HCT116 (cell line): Measurements from ENCODE around the gene PWWP2B. TPM values are rescaled to one million over a fixed set of nuclear protein-coding genes. Genes with fewer than 3 reads are reported as not detected.

Experiments used
- ATAC-seq: fragments of 200-7000 bp; cut with Tn5 transposase; 2 replicates; pipeline ENCODE4 v1.9.1; 2020; ENCODE audit warnings: mild to moderate bottlenecking, moderate library complexity
- BruUV-seq: library from RNA; stranded (reverse); fragments of 400-500 nt; replicated peaks from 2 replicates; lab custom pipeline; 2021; lab: Mats Ljungman, UMichigan
- CTCF ChIA-PET: fragments of 300-600 bp; sonication (Branson Sonifier 250); formaldehyde crosslinking; loops from one replicate; lab custom pipeline; 2021; ENCODE audit warnings: antibody characterized with exemption; lab: Charles Lee
- POLR2A ChIA-PET: fragments of 300-600, 350-600 bp; sonication (Branson Sonifier 250); formaldehyde crosslinking; loops from one replicate; lab custom pipeline; 2021; ENCODE audit warnings: antibody characterized with exemption; lab: Charles Lee
- RAD21 ChIA-PET, 2 experiments: fragments of 300-600 bp; sonication (Branson Sonifier 250); formaldehyde crosslinking; loops; one replicate each; lab custom pipeline; 2023; ENCODE audit warnings: low total read pairs in 2 of 2; ENCODE audit not compliant: uncharacterized antibody in 2 of 2, unreplicated experiment in 2 of 2, low non-redundant PET in 1 of 2; lab: Charles Lee
- DNase-seq: peaks from one replicate; pipeline ENCODE4 v3.0.0-alpha.2; 2010; ENCODE audit warnings: low read depth, low spot score
- H2AFZ ChIP-seq: fragments of 200-600 bp; shearing (Covaris generic), sonication (generic); 2 replicates; pipeline ENCODE4 v1.6.1; 2017; ENCODE audit warnings: low read depth, mixed run types, mixed read lengths, antibody characterized with exemption, low read length; ENCODE audit not compliant: poor library complexity, severe bottlenecking
- H3K27ac ChIP-seq: 2 replicates; pipeline ENCODE4 v1.5.1; 2012; ENCODE audit warnings: low read depth, low read length
- H3K27me3 ChIP-seq: fragments of 200-600 bp; sonication (generic); 2 replicates; pipeline ENCODE4 v1.6.1; 2016; ENCODE audit warnings: mixed run types, low read length, mixed read lengths; ENCODE audit not compliant: insufficient read depth
- H3K36me3 ChIP-seq, 2 experiments: fragments of 200-500 bp in 1 of 2; fragments of 200-600 bp in 1 of 2; sonication (Bioruptor generic) in 1 of 2; sonication (generic) in 1 of 2; 2 replicates each; pipeline versions ENCODE4 v1.5.1 to v1.6.1; 2014 to 2016; ENCODE audit warnings: low read length in 2 of 2, inconsistent platforms in 1 of 2, mixed read lengths in 1 of 2, mixed run types in 1 of 2; ENCODE audit not compliant: insufficient read depth in 2 of 2, control insufficient read depth in 1 of 2
- H3K4me1 ChIP-seq, 2 experiments: fragments of 200-600 bp in 1 of 2; sonication (generic) in 1 of 2; 2 replicates each; pipeline versions ENCODE4 v1.5.1 to v1.6.1; 2012 to 2017; ENCODE audit warnings: low read length in 2 of 2, inconsistent platforms in 1 of 2, mild to moderate bottlenecking in 1 of 2, mixed read lengths in 1 of 2, mixed run types in 1 of 2, moderate library complexity in 1 of 2; ENCODE audit not compliant: insufficient read depth in 2 of 2, control insufficient read depth in 1 of 2
- H3K4me2 ChIP-seq: fragments of 200-600 bp; sonication (generic); 2 replicates; pipeline ENCODE4 v1.6.1; 2017; ENCODE audit warnings: mixed run types, low read length, mixed read lengths
- H3K4me3 ChIP-seq, 2 experiments: fragments of 200-600 bp in 1 of 2; sonication (generic) in 1 of 2; replicated peaks in 1 of 2; 2 replicates each; pipeline ENCODE4 v1.5.1; 2011 to 2016; ENCODE audit warnings: low read length in 2 of 2, control low read depth in 1 of 2, low read depth in 1 of 2, mild to moderate bottlenecking in 1 of 2, mixed read lengths in 1 of 2, mixed run types in 1 of 2
- H3K79me2 ChIP-seq: fragments of 200-600 bp; sonication (generic); 2 replicates; pipeline ENCODE4 v1.6.1; 2017; ENCODE audit warnings: mild to moderate bottlenecking, mixed run types, low read length, moderate library complexity, mixed read lengths; ENCODE audit not compliant: insufficient read depth
- H3K9ac ChIP-seq: fragments of 200-600 bp; sonication (generic); 2 replicates; pipeline ENCODE4 v1.6.1; 2016; ENCODE audit warnings: low read length, mixed read lengths
- H3K9me2 ChIP-seq: fragments of 200-600 bp; sonication (generic), shearing (Covaris generic); 2 replicates; pipeline ENCODE4 v1.6.1; 2017; ENCODE audit warnings: mixed run types, mild to moderate bottlenecking, moderate library complexity; ENCODE audit not compliant: insufficient read depth
- H3K9me3 ChIP-seq, 2 experiments: fragments of 200-500 bp in 1 of 2; fragments of 200-600 bp in 1 of 2; sonication (Bioruptor generic) in 1 of 2; sonication (generic) in 1 of 2; 2 replicates each; pipeline ENCODE4 v1.6.1; 2014 to 2017; ENCODE audit warnings: low read length in 2 of 2, mixed read lengths in 2 of 2, inconsistent platforms in 1 of 2, low read depth in 1 of 2, mild to moderate bottlenecking in 1 of 2, mixed run types in 1 of 2, moderate library complexity in 1 of 2; ENCODE audit not compliant: control insufficient read depth in 1 of 2, insufficient read depth in 1 of 2
- H4K20me1 ChIP-seq: fragments of 200-600 bp; sonication (generic), shearing (Covaris generic); 2 replicates; pipeline ENCODE4 v1.6.1; 2017; ENCODE audit warnings: mixed run types, mild to moderate bottlenecking, moderate library complexity; ENCODE audit not compliant: insufficient read depth
- CBX3 ChIP-seq: IDR thresholded peaks from 2 replicates; pipeline ENCODE4 v1.6.1; 2012; ENCODE audit warnings: low read depth
- CEBPB ChIP-seq: IDR thresholded peaks from 2 replicates; pipeline ENCODE4 v1.6.1; 2012; ENCODE audit warnings: low read depth
- EGR1 ChIP-seq: IDR thresholded peaks from 2 replicates; pipeline ENCODE4 v1.6.1; 2012; ENCODE audit warnings: low read depth
- EZH2 ChIP-seq: fragments of 200-600 bp; sonication (generic); IDR thresholded peaks from 2 replicates; pipeline ENCODE4 v1.6.1; 2017; ENCODE audit warnings: antibody characterized with exemption, mixed run types
- EZH2phosphoT487 ChIP-seq: fragments of 200-600 bp; IDR thresholded peaks from 2 replicates; pipeline ENCODE4 v1.6.1; 2018; ENCODE audit warnings: antibody characterized with exemption, borderline replicate concordance
- FOSL1 ChIP-seq: IDR thresholded peaks from 2 replicates; pipeline ENCODE4 v1.6.1; 2012; ENCODE audit warnings: low read depth
- JUND ChIP-seq: IDR thresholded peaks from 2 replicates; pipeline ENCODE4 v1.6.1; 2012
- POLR2AphosphoS5 ChIP-seq: IDR thresholded peaks from 2 replicates; pipeline ENCODE4 v1.6.1; 2011; ENCODE audit warnings: mild to moderate bottlenecking, low read depth, low read length, moderate library complexity
- RAD21 ChIP-seq: IDR thresholded peaks from 2 replicates; pipeline ENCODE4 v1.6.1; 2012; ENCODE audit warnings: low read depth, mild to moderate bottlenecking
- SIN3A ChIP-seq: IDR thresholded peaks from 2 replicates; pipeline ENCODE4 v1.6.1; 2012; ENCODE audit warnings: low read depth
- SP1 ChIP-seq: IDR thresholded peaks from 2 replicates; pipeline ENCODE4 v1.6.1; 2012; ENCODE audit warnings: low read depth
- SRF ChIP-seq: IDR thresholded peaks from 2 replicates; pipeline ENCODE4 v1.6.1; 2012; ENCODE audit warnings: low read depth
- YY1 ChIP-seq: IDR thresholded peaks from 2 replicates; pipeline ENCODE4 v1.6.1; 2011; ENCODE audit warnings: low read length, low read depth, moderate library complexity, mild to moderate bottlenecking; ENCODE audit not compliant: insufficient replicate concordance; ENCODE audit errors: extremely low read depth
- ZFX ChIP-seq: fragments of 450-650 bp; IDR thresholded peaks from 2 replicates; pipeline ENCODE4 v1.6.1; 2017
- ZNF274 ChIP-seq: fragments of 200-500 bp; sonication (Bioruptor generic); IDR thresholded peaks from 2 replicates; pipeline ENCODE4 v1.6.1; 2014; ENCODE audit warnings: mild to moderate bottlenecking, low read depth, low read length, inconsistent platforms
- intact Hi-C: fragments of 100-400 bp; cut with micrococcal nuclease; formaldehyde crosslinking; loops from 2 replicates; pipeline ENCODE4 v1.10.0; 2022
- total RNA-seq: library from RNA; stranded (reverse); gene quantifications from one replicate; pipeline ENCODE4 v1.2.1, GENCODE V29; 2021; ENCODE audit not compliant: unreplicated experiment
- TF ChIP-seq, protein P1 (sequence below): IDR thresholded peaks from 2 replicates; pipeline ENCODE4 v1.6.1; 2012
- TF ChIP-seq, protein P2 (sequence below): IDR thresholded peaks from 2 replicates; pipeline ENCODE4 v1.6.1; 2012; ENCODE audit warnings: low read depth
- TF ChIP-seq, protein P3 (sequence below): IDR thresholded peaks from 2 replicates; pipeline ENCODE4 v1.6.1; 2012

Gene PWWP2B
- total RNA-seq, 1 experiment from 2014 or later: 13.9 TPM

DNA sequence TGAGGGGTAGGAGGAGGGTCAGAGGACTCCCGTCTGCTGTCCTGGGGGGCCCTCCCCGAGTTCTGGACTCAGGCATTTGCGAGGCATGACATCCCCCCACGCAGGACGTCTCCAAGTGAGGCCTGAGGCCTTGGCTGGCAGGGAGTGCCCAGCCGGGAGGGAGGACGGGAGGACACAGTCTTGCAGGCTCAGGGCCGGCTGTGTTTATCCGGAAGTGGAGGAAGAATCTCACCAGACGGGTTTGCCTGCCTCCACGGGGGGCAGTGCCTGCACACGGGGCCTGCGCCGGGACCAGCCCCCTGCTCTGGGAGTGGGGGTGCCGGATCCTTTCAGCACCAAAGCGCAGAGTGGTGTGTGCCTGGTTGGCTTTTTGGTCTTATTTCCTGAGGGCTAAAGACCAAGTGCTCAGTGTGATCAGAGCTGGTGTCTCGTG, 10.9 kb downstream of the PWWP2B start:
- ChIA-PET CTCF (no interaction called here), RAD21 (no interaction called here), POLR2A (no interaction called here)
- Histone ChIP-seq H3K4me3 (peak overlapping the region in 1 of 2 experiments; percentile 30; a peak in 2 of 4 replicates), H3K9ac (peak overlapping the region; percentile 35; the same call in 1 of the 2 replicates), H3K4me1 (peaks cover 15 to 23% of the 10 kb centered on the region in 2 experiments; a peak in 3 of 4 replicates), H3K27me3 (no peaks in the 10 kb centered on the region), H3K4me2 (peak overlapping the region; percentile 62), H3K79me2 (peaks cover 38% of the 10 kb centered on the region), H3K9me2 (no peaks in the 10 kb centered on the region), H2AFZ (no peak overlapping the region), H3K27ac (peak overlapping the region; percentile 83), H4K20me1 (no peaks in the 10 kb centered on the region), H3K36me3 (no peaks in the 10 kb centered on the region), H3K9me3 (no peaks in the 10 kb centered on the region)
- intact Hi-C loops: no loop called here
- BruUV-seq: no TSS peak
- DNase-seq (no peak), ATAC-seq (peak; percentile 75)
- TF ChIP-seq RAD21: peak; percentile 31
- TF ChIP-seq POLR2AphosphoS5: peak; percentile 34; the same call in 1 of the 2 replicates
- TF ChIP-seq ZFX: no peak
- TF ChIP-seq, protein P1, sequence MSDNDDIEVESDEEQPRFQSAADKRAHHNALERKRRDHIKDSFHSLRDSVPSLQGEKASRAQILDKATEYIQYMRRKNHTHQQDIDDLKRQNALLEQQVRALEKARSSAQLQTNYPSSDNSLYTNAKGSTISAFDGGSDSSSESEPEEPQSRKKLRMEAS: peak; percentile 45; the same call in 1 of the 2 replicates
- TF ChIP-seq SP1: peak; percentile 84
- no peak for TF ChIP-seq CEBPB

DNA sequence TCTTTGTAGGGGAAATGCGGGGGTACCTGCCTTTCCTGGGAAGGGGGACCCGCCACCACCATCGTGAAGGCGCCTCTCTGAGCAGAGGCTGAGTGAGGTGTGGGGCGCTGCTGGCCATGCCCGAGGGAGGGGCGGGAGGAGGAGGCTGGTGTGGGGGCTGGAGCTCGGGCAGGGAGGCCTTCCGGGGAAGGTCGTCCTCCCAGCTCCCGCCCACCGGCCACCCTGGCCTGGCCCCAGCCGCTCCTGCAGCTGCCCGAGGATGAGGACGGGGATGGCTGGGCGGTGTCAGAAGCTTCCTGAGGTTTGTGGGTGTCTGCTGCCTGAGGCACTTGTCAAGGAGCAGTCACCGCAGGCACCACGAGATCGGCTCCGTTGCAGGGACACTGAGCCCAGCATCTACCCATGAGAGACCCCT, 11.4 kb downstream of the PWWP2B start:
- H3K36me3 ChIP-seq: no peaks in the 10 kb centered on the region
- no peaks in the 10 kb centered on the region for H3K27me3 ChIP-seq
- peak overlapping the region; percentile 83 for H3K27ac ChIP-seq
- H3K4me1 ChIP-seq: peaks cover 15 to 23% of the 10 kb centered on the region in 2 experiments; a peak in 3 of 4 replicates
- peaks cover 37% of the 10 kb centered on the region for H3K79me2 ChIP-seq
- ChIA-PET POLR2A (no interaction called here), RAD21 (no interaction called here), CTCF (no interaction called here)
- H3K9ac ChIP-seq: peak overlapping the region; percentile 35; the same call in 1 of the 2 replicates
- no TSS peak for BruUV-seq
- DNase-seq (no peak), ATAC-seq (0 out of 2 replicates have a peak, but pooled peaks have one; percentile 3)
- peak overlapping the region; percentile 62 for H3K4me2 ChIP-seq
- H2AFZ ChIP-seq: no peak overlapping the region
- intact Hi-C loops: no loop called here
- no peak overlapping the region for H3K4me3 ChIP-seq
- H3K9me3 ChIP-seq: no peaks in the 10 kb centered on the region
- no peaks in the 10 kb centered on the region for H4K20me1 ChIP-seq
- TF ChIP-seq SP1 (no peak), SIN3A (no peak), EZH2phosphoT487 (no peak), ZNF274 (no peak), YY1 (no peak), FOSL1 (no peak), EZH2 (no peak), CEBPB (no peak), EGR1 (no peak), CBX3 (no peak), SRF (no peak), RAD21 (no peak), JUND (no peak), POLR2AphosphoS5 (no peak)
- TF ChIP-seq, protein P2, sequence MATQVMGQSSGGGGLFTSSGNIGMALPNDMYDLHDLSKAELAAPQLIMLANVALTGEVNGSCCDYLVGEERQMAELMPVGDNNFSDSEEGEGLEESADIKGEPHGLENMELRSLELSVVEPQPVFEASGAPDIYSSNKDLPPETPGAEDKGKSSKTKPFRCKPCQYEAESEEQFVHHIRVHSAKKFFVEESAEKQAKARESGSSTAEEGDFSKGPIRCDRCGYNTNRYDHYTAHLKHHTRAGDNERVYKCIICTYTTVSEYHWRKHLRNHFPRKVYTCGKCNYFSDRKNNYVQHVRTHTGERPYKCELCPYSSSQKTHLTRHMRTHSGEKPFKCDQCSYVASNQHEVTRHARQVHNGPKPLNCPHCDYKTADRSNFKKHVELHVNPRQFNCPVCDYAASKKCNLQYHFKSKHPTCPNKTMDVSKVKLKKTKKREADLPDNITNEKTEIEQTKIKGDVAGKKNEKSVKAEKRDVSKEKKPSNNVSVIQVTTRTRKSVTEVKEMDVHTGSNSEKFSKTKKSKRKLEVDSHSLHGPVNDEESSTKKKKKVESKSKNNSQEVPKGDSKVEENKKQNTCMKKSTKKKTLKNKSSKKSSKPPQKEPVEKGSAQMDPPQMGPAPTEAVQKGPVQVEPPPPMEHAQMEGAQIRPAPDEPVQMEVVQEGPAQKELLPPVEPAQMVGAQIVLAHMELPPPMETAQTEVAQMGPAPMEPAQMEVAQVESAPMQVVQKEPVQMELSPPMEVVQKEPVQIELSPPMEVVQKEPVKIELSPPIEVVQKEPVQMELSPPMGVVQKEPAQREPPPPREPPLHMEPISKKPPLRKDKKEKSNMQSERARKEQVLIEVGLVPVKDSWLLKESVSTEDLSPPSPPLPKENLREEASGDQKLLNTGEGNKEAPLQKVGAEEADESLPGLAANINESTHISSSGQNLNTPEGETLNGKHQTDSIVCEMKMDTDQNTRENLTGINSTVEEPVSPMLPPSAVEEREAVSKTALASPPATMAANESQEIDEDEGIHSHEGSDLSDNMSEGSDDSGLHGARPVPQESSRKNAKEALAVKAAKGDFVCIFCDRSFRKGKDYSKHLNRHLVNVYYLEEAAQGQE: no peak
- TF ChIP-seq, protein P1: no peak
- TF ChIP-seq, protein P3, sequence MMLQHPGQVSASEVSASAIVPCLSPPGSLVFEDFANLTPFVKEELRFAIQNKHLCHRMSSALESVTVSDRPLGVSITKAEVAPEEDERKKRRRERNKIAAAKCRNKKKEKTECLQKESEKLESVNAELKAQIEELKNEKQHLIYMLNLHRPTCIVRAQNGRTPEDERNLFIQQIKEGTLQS: no peak
- no peaks in the 10 kb centered on the region for H3K9me2 ChIP-seq
